Measurements from ENCODE around the gene KLRC4.
"Not testable (repeated sequence)": the region's sequence is repeated elsewhere in the genome, so short reads cannot be mapped to it uniquely, and the experiment has no call there.

Gene KLRC4, protein sequence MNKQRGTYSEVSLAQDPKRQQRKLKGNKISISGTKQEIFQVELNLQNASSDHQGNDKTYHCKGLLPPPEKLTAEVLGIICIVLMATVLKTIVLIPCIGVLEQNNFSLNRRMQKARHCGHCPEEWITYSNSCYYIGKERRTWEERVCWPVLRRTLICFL

DNA sequence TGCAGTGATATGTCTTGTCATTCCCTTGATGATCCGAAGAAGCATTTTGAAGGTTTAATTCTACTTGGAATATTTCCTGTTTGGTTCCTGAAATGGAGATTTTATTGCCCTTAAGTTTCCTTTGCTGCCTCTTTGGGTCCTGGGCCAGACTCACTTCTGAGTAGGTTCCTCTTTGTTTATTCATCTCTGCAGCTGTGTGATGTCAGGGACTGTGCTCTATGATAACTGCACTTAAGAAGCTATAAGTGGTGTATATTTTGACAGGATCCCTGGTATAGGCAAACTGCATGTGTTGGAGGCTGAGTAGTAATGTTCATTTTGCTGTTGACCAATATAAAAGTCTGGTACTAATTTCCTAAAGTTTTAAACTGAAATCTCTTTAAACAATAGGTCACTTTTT lies at the start of gene KLRC4:
Gene KLRC4, minus strand, starts transcription at position 366 of the 400 bp plus-strand sequence. Its CDS starts 182 bp downstream, at position 184.
- no peak within 1 kb of the TSS for H3K9ac ChIP-seq (ENCODE audit: low read length in 2 of 2)
- H3K27me3 ChIP-seq (ENCODE audit: control insufficient read depth in 1 of 2, insufficient read depth in 2 of 2, low read length in 2 of 2), result no peaks in the 10 kb centered on the region
- H3K27ac ChIP-seq (ENCODE audit: low read length), result no peak within 1 kb of the TSS
- H3K9me3 ChIP-seq (ENCODE audit: control insufficient read depth in 2 of 2, low read length in 2 of 2), result no peaks in the 10 kb centered on the region
- H3K36me3 ChIP-seq (ENCODE audit: control insufficient read depth in 2 of 2, insufficient read depth in 2 of 2, low read length in 2 of 2), result no peaks in the 10 kb centered on the region
- H3K4me1 ChIP-seq (ENCODE audit: control insufficient read depth, insufficient read depth, low read length), result no peaks in the 10 kb centered on the region
- H3K4me3 ChIP-seq (ENCODE audit: low read length in 2 of 2), result no peak within 1 kb of the TSS

DNA sequence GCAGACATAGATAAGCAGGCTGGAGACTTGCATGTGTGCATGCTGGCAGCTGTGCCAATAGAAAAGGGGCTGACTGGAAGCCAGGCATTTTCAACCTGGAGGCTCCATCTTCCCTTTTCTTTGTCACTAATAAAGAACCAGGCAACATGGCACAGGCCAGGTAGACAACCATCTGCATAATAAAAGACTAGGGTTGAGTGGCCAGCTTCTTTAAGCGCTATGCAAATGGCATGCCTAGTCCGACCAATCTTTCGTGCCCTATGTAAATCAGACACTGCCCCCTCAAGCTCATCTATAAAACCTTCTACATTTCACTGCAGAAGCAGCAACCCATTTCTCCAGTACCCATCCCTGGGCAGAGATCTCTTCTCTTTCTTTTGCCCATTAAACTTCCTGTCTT lies 48.2 kb upstream of the KLRC4 start:
- no peak overlapping the region for H3K9ac ChIP-seq (ENCODE audit: low read length in 2 of 2)
- no peak overlapping the region for H3K27ac ChIP-seq (ENCODE audit: low read length)
- no peaks in the 10 kb centered on the region for H3K36me3 ChIP-seq (ENCODE audit: control insufficient read depth in 2 of 2, insufficient read depth in 2 of 2, low read length in 2 of 2)
- no peaks in the 10 kb centered on the region for H3K27me3 ChIP-seq (ENCODE audit: control insufficient read depth in 1 of 2, insufficient read depth in 2 of 2, low read length in 2 of 2)
- H3K4me1 ChIP-seq (ENCODE audit: control insufficient read depth, insufficient read depth, low read length), result no peaks in the 10 kb centered on the region
- peaks cover 0 to 8% of the 10 kb centered on the region in 2 donors for H3K9me3 ChIP-seq (ENCODE audit: control insufficient read depth in 2 of 2, low read length in 2 of 2)
- H3K4me3 ChIP-seq (ENCODE audit: low read length in 2 of 2), result no peak overlapping the region

DNA sequence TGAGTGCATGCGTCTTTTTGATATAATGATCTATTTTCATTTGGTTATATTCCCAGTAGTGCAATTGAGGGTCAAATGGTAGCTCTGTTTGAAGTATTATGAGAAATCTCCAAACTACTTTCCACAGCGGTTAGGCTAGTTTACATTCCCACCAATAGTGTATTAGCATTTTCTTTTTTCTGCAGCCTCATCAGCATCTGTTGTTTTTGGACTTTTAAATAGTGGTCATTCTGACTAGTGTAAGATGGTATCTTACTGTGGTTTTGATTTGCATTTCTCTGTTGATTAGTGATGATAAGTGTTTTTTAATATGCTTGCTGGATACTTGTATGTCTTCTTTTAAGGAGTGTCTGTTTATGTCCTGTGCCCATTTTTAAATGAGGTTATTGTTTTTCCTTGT lies 47.3 kb upstream of the KLRC4 start:
- Histone ChIP-seq H3K27me3 (ENCODE audit: control insufficient read depth in 1 of 2, insufficient read depth in 2 of 2, low read length in 2 of 2) (no peaks in the 10 kb centered on the region), H3K9ac (ENCODE audit: low read length in 2 of 2) (no peak overlapping the region), H3K36me3 (ENCODE audit: control insufficient read depth in 2 of 2, insufficient read depth in 2 of 2, low read length in 2 of 2) (no peaks in the 10 kb centered on the region), H3K9me3 (ENCODE audit: control insufficient read depth in 2 of 2, low read length in 2 of 2) (peaks cover 0 to 8% of the 10 kb centered on the region in 2 donors), H3K4me1 (ENCODE audit: control insufficient read depth, insufficient read depth, low read length) (no peaks in the 10 kb centered on the region), H3K4me3 (ENCODE audit: low read length in 2 of 2) (no peak overlapping the region), H3K27ac (ENCODE audit: low read length) (no peak overlapping the region)

DNA sequence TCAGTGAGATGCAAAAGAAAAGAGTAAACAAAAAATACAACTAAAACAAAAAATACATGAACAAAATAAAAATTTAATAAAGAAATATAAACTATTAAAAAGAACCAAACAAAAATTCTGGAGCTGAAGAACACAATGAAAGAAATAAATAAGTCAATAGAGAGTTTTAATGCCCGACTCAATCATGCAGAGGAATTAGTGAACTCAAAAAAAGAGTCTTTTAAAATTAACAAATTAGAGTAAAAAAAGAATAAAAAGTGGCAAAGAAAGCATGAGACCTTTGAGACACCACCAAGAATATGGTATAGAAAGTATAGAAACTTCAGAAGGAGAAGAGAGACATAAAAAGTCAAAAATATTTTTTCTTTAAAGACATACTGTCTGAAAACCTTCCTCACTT lies 46.2 kb upstream of the KLRC4 start:
- Histone ChIP-seq H3K4me3 (ENCODE audit: low read length in 2 of 2) (no peak overlapping the region), H3K36me3 (ENCODE audit: control insufficient read depth in 2 of 2, insufficient read depth in 2 of 2, low read length in 2 of 2) (no peaks in the 10 kb centered on the region), H3K27me3 (ENCODE audit: control insufficient read depth in 1 of 2, insufficient read depth in 2 of 2, low read length in 2 of 2) (no peaks in the 10 kb centered on the region), H3K9me3 (ENCODE audit: control insufficient read depth in 2 of 2, low read length in 2 of 2) (peaks cover 0 to 8% of the 10 kb centered on the region in 2 donors), H3K9ac (ENCODE audit: low read length in 2 of 2) (no peak overlapping the region), H3K4me1 (ENCODE audit: control insufficient read depth, insufficient read depth, low read length) (no peaks in the 10 kb centered on the region), H3K27ac (ENCODE audit: low read length) (no peak overlapping the region)

DNA sequence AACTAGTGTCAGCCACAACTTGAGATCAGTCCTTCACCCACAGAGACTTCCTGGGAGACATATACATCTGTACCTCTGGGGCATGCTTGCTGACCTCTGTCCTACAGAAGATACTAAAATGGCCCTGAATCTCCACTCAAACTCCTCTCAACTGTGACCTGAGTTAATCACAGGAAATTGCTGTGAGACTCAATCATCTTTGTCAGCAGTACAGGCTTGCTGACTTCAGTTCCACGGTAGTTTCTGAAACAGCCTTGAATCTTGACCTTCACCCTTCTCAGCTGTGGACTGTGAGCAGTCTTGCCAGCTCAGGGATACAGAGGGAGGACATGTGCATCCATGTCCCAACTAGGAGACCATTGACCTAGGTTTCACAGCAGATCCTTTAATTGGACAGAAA lies 45.0 kb upstream of the KLRC4 start:
- Histone ChIP-seq H3K27me3 (ENCODE audit: control insufficient read depth in 1 of 2, insufficient read depth in 2 of 2, low read length in 2 of 2) (no peaks in the 10 kb centered on the region), H3K4me1 (ENCODE audit: control insufficient read depth, insufficient read depth, low read length) (no peaks in the 10 kb centered on the region), H3K36me3 (ENCODE audit: control insufficient read depth in 2 of 2, insufficient read depth in 2 of 2, low read length in 2 of 2) (no peaks in the 10 kb centered on the region), H3K27ac (ENCODE audit: low read length) (no peak overlapping the region), H3K9ac (ENCODE audit: low read length in 2 of 2) (no peak overlapping the region), H3K4me3 (ENCODE audit: low read length in 2 of 2) (no peak overlapping the region), H3K9me3 (ENCODE audit: control insufficient read depth in 2 of 2, low read length in 2 of 2) (peaks cover 0 to 8% of the 10 kb centered on the region in 2 donors)

DNA sequence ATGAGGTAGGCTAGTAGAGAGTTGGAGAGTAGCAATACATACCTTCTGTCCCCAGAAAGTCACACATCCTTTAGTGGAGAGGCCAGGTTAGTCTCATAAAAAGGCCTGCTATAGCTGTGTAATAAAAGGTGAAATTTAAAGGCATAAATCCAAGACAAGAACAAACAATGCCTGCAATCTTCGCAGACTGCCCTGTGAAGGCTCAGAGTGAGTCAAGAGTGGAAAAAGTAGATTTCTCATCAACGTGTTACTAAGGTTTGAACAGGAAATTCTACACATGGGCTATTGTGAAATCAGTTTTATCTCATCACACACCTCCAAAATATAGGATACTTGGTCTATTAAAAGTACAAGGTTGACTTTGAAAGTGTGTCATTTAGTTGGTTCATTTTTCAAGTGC lies 43.6 kb upstream of the KLRC4 start, which contains the start of gene KLRC1:
Gene KLRC1, minus strand, starts transcription at position 222 of the 400 bp plus-strand sequence. CDS start 2,221 bp downstream, outside the sequence.
- peaks cover 0 to 8% of the 10 kb centered on the region in 2 donors for H3K9me3 ChIP-seq (ENCODE audit: control insufficient read depth in 2 of 2, low read length in 2 of 2)
- no peak within 1 kb of the TSS for H3K9ac ChIP-seq (ENCODE audit: low read length in 2 of 2)
- no peaks in the 10 kb centered on the region for H3K36me3 ChIP-seq (ENCODE audit: control insufficient read depth in 2 of 2, insufficient read depth in 2 of 2, low read length in 2 of 2)
- H3K27me3 ChIP-seq (ENCODE audit: control insufficient read depth in 1 of 2, insufficient read depth in 2 of 2, low read length in 2 of 2), result no peaks in the 10 kb centered on the region
- no peak within 1 kb of the TSS for H3K4me3 ChIP-seq (ENCODE audit: low read length in 2 of 2)
- H3K27ac ChIP-seq (ENCODE audit: low read length), result no peak within 1 kb of the TSS
- no peaks in the 10 kb centered on the region for H3K4me1 ChIP-seq (ENCODE audit: control insufficient read depth, insufficient read depth, low read length)

DNA sequence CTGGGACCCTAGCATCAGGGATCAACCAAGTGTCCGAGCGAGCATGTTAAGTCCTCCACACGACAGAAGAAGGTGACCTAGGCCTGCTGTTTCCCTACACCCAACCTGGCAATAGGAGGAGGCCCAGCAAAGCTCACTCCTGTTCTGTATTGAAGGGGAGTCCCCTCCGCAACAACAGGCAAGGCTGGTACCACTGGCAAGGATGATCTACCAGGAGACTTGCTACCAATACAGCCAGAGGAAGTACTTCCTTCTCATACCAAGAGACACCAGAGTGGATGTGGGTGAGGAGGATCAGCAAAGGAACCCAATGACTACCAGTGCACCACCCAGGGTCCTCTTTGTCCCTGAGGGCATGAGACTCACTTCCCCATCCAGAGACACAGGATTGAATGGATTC lies 38.7 kb upstream of the KLRC4 start:
- H3K4me3 ChIP-seq (ENCODE audit: low read length in 2 of 2), result no peak overlapping the region
- no peak overlapping the region for H3K9ac ChIP-seq (ENCODE audit: low read length in 2 of 2)
- no peak overlapping the region for H3K27ac ChIP-seq (ENCODE audit: low read length)
- no peaks in the 10 kb centered on the region for H3K27me3 ChIP-seq (ENCODE audit: control insufficient read depth in 1 of 2, insufficient read depth in 2 of 2, low read length in 2 of 2)
- no peaks in the 10 kb centered on the region for H3K4me1 ChIP-seq (ENCODE audit: control insufficient read depth, insufficient read depth, low read length)
- no peaks in the 10 kb centered on the region for H3K36me3 ChIP-seq (ENCODE audit: control insufficient read depth in 2 of 2, insufficient read depth in 2 of 2, low read length in 2 of 2)
- no peaks in the 10 kb centered on the region for H3K9me3 ChIP-seq (ENCODE audit: control insufficient read depth in 2 of 2, low read length in 2 of 2)

DNA sequence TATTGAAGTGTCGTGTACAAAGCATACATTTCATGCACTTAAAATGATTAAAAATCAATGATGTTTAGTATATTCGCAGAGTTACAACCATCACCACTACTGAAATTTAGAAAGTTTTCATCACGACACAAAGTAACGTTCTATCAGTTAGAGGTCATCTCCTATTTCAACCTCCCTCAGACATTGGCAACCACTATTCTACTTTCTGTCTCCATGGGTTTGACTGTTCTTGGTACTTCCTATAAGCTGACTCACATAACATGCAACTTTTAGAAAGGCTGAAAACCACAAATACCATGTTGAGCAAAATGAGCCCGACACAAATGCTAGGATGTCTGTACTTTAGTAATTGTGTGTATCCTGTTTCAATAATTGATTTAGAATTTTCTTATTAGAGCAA lies 36.5 kb upstream of the KLRC4 start:
- not testable (repeated sequence) for H3K36me3 ChIP-seq (ENCODE audit: control insufficient read depth in 2 of 2, insufficient read depth in 2 of 2, low read length in 2 of 2); H3K9ac ChIP-seq (ENCODE audit: low read length in 2 of 2); H3K4me1 ChIP-seq (ENCODE audit: control insufficient read depth, insufficient read depth, low read length); H3K4me3 ChIP-seq (ENCODE audit: low read length in 2 of 2); H3K27ac ChIP-seq (ENCODE audit: low read length); H3K9me3 ChIP-seq (ENCODE audit: control insufficient read depth in 2 of 2, low read length in 2 of 2); H3K27me3 ChIP-seq (ENCODE audit: control insufficient read depth in 1 of 2, insufficient read depth in 2 of 2, low read length in 2 of 2)

DNA sequence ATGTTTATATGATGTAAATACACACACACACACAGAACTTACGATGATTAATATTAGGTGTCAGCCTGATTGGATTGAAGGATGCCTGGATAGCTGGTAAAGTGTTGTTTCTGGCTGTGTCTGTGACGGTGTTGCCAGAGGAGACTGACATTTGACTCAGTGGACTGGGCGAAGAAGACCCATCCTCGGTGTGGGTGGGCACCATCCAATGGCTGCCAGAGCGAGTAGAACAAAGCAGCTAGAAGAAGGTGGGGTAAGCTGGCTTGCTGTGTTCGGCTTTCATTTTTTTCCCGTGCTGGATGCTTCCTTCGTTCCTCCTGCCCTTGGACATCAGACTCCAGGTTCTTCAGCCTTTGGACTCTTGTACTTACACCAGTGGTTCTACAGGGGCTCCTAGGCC lies 31.6 kb upstream of the KLRC4 start:
- not testable (repeated sequence) for H3K27ac ChIP-seq (ENCODE audit: low read length); H3K4me3 ChIP-seq (ENCODE audit: low read length in 2 of 2); H3K9ac ChIP-seq (ENCODE audit: low read length in 2 of 2); H3K27me3 ChIP-seq (ENCODE audit: control insufficient read depth in 1 of 2, insufficient read depth in 2 of 2, low read length in 2 of 2); H3K36me3 ChIP-seq (ENCODE audit: control insufficient read depth in 2 of 2, insufficient read depth in 2 of 2, low read length in 2 of 2); H3K9me3 ChIP-seq (ENCODE audit: control insufficient read depth in 2 of 2, low read length in 2 of 2); H3K4me1 ChIP-seq (ENCODE audit: control insufficient read depth, insufficient read depth, low read length)

DNA sequence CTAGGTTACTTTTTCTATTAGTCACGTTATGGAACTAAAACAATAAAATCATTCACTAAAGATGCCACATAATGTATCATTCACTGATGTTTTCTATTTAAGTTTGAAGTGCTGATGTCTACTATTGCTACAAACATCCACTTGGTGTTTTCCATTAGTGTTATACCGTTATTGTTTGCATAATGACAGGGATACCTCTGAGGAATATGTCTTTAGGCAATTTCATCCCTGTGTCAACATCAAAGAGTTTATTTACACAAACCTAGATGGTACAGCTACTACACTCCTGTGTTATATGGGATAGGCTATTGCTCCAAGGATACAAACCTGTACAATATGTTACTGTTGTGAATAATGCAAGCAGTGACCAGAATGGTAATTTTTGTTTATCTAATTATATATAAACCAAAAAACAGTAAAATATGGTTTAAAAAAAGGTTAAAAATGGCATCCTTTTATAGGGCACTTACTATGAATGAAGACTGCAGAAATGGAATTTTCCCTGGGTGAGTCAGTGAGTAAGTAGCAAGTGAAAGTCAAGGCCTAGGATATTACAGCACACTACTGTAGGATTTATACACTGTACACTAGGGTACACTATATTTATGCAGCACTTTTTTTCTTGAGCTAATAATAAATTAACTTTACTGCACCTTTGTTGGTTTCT lies 30.2 kb upstream of the KLRC4 start:
- not testable (repeated sequence) for H3K4me1 ChIP-seq (ENCODE audit: control insufficient read depth, insufficient read depth, low read length); H3K9me3 ChIP-seq (ENCODE audit: control insufficient read depth in 2 of 2, low read length in 2 of 2); H3K27ac ChIP-seq (ENCODE audit: low read length); H3K27me3 ChIP-seq (ENCODE audit: control insufficient read depth in 1 of 2, insufficient read depth in 2 of 2, low read length in 2 of 2); H3K36me3 ChIP-seq (ENCODE audit: control insufficient read depth in 2 of 2, insufficient read depth in 2 of 2, low read length in 2 of 2); H3K9ac ChIP-seq (ENCODE audit: low read length in 2 of 2); H3K4me3 ChIP-seq (ENCODE audit: low read length in 2 of 2)

DNA sequence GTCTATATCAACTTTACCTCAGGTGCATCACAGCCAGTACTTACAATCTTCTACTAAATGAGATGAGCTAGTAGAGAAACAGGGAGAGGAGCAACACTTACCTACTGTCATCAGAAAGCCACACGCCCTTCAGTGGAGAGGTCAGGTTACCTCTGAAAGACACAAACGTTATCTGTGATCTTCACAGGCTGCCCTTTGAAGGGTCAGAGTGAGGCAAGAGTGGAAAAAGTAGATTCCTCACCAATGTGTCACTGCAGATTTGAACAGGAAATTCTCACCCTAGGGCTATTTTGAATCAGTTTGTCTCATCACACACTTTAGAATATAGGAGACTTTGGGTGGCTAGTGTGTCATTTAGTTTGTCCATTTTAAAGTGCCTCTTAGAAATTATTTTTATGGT lies 28.0 kb upstream of the KLRC4 start:
- H3K27ac ChIP-seq (ENCODE audit: low read length); H3K9ac ChIP-seq (ENCODE audit: low read length in 2 of 2); H3K36me3 ChIP-seq (ENCODE audit: control insufficient read depth in 2 of 2, insufficient read depth in 2 of 2, low read length in 2 of 2); H3K27me3 ChIP-seq (ENCODE audit: control insufficient read depth in 1 of 2, insufficient read depth in 2 of 2, low read length in 2 of 2); H3K4me1 ChIP-seq (ENCODE audit: control insufficient read depth, insufficient read depth, low read length); H3K4me3 ChIP-seq (ENCODE audit: low read length in 2 of 2); H3K9me3 ChIP-seq (ENCODE audit: control insufficient read depth in 2 of 2, low read length in 2 of 2): not testable (repeated sequence)

Measured in stomach smooth muscle (tissue), 2 donors.